ENCODE measurements around the gene KRTAP11-1.

KRTAP11-1 gene

GRCh38 chr21:30881480-30881879, at the start of gene KRTAP11-1:
Gene KRTAP11-1, minus strand, starts transcription at chr21:30881580. Its CDS starts 56 bp downstream, at chr21:30881524.
- no peak for DNase-seq

- peak in 1 of 56 donors; percentile 0 for DNase-seq
Measured at GRCh38 chr21:30924146-30924700, 42.8 kb upstream of the KRTAP11-1 start.

- DNase-seq, result no peak
Measured at GRCh38 chr21:30921129-30921528, 39.7 kb upstream of the KRTAP11-1 start.

- no peak for DNase-seq
Measured at GRCh38 chr21:30917557-30917956, 36.2 kb upstream of the KRTAP11-1 start.

- DNase-seq, result no peak
Measured at GRCh38 chr21:30900881-30901280, 19.5 kb upstream of the KRTAP11-1 start.

- DNase-seq, result no peak
Measured at GRCh38 chr21:30882866-30883597, 1.7 kb upstream of the KRTAP11-1 start.

- DNase-seq, result no peak
Measured at GRCh38 chr21:30880914-30881313, 466 bp downstream of the KRTAP11-1 start.

- no peak for DNase-seq
Measured at GRCh38 chr21:30874526-30874925, 6.9 kb downstream of the KRTAP11-1 start.

- no peak for DNase-seq
Measured at GRCh38 chr21:30847627-30848500, 33.5 kb downstream of the KRTAP11-1 start.

GRCh38 chr21:30842990-30843389, 38.4 kb downstream of the KRTAP11-1 start:
- DNase-seq, result no peak

GRCh38 chr21:30839304-30839703, 42.1 kb downstream of the KRTAP11-1 start:
- DNase-seq, result peak in 1 of 56 donors; percentile 2

GRCh38 chr21:30838536-30838935, 42.8 kb downstream of the KRTAP11-1 start:
- no peak for DNase-seq

- no peak for DNase-seq
Measured at GRCh38 chr21:30831194-30831765, 50.1 kb downstream of the KRTAP11-1 start.
